Hepatocyte (in vitro differentiated cells): ENCODE measurements around the gene SLC20A1.

Experiments used
- CTCF ChIP-seq: fragments of 200-600 bp; sonication (generic); IDR thresholded peaks from 2 replicates; pipeline ENCODE4 v1.5.1; 2016; ENCODE audit warnings: antibody characterized with exemption, mild to moderate bottlenecking; ENCODE audit not compliant: poor library complexity
- EZH2 ChIP-seq: fragments of 200-600 bp; sonication (generic); IDR thresholded peaks from 2 replicates; pipeline ENCODE4 v1.6.1; 2016; ENCODE audit warnings: antibody characterized with exemption, mild to moderate bottlenecking, borderline replicate concordance

- TF ChIP-seq CTCF: no peak
- no peak for TF ChIP-seq EZH2
Measured at GRCh38 chr2:112662704-112663103, 17.0 kb downstream of the SLC20A1 start.
